RWPE2 (cell line): Measurements from ENCODE around the gene RAET1E.
"Not testable (repeated sequence)": the region's sequence is repeated elsewhere in the genome, so short reads cannot be mapped to it uniquely, and the experiment has no call there.

Experiments
- ATAC-seq: fragments of 200-7000 bp; cut with Tn5 transposase; 3 replicates; pipeline ENCODE4 v1.9.1; 2021; ENCODE audit warnings: low read depth
- DNase-seq: peaks from one replicate; pipeline ENCODE4 v3.0.0-alpha.2; 2020; ENCODE audit warnings: low spot score
- H3K27ac ChIP-seq: fragments of 450-650 bp; 2 replicates; pipeline ENCODE4 v1.5.1; 2017; ENCODE audit warnings: mild to moderate bottlenecking; ENCODE audit not compliant: poor library complexity, severe bottlenecking
- H3K27me3 ChIP-seq: fragments of 250-450 bp; sonication (Bioruptor Pico); 2 replicates; pipeline ENCODE4 v1.5.1; 2021; ENCODE audit warnings: mild to moderate bottlenecking, moderate library complexity; ENCODE audit not compliant: insufficient read depth, poor library complexity, severe bottlenecking
- H3K36me3 ChIP-seq: fragments of 250-450 bp; sonication (Bioruptor Pico); 2 replicates; pipeline ENCODE4 v1.5.1; 2020; ENCODE audit warnings: low read depth, mild to moderate bottlenecking, moderate library complexity
- H3K4me1 ChIP-seq: fragments of 250-450 bp; sonication (Bioruptor Pico); 2 replicates; pipeline ENCODE4 v1.5.1; 2021; ENCODE audit warnings: mild to moderate bottlenecking, moderate library complexity; ENCODE audit not compliant: insufficient read depth, poor library complexity, severe bottlenecking
- H3K4me3 ChIP-seq: fragments of 250-450 bp; sonication (Bioruptor Pico); 2 replicates; pipeline ENCODE4 v1.5.1; 2021; ENCODE audit warnings: mild to moderate bottlenecking, moderate library complexity; ENCODE audit not compliant: severe bottlenecking
- H3K9me3 ChIP-seq: fragments of 250-450 bp; sonication (Bioruptor Pico); 2 replicates; pipeline ENCODE4 v1.5.1; 2021; ENCODE audit warnings: mild to moderate bottlenecking, moderate library complexity; ENCODE audit not compliant: severe bottlenecking
- CTCF ChIP-seq: fragments of 450-650 bp; IDR thresholded peaks from one replicate; pipeline ENCODE4 v1.5.1; 2017; ENCODE audit warnings: mild to moderate bottlenecking, moderate library complexity; ENCODE audit not compliant: poor library complexity, severe bottlenecking

The RAET1E gene

GRCh38 chr6:149854532-149854931 is 43.4 kb downstream of the RAET1E start:
- TF ChIP-seq CTCF, result no peak
- peak; percentile 59 for ATAC-seq
- Histone ChIP-seq H3K9me3 (no peaks in the 10 kb centered on the region), H3K27ac (peak overlapping the region; percentile 99), H3K4me1 (peaks cover 69% of the 10 kb centered on the region), H3K27me3 (no peaks in the 10 kb centered on the region), H3K36me3 (peaks cover 25% of the 10 kb centered on the region), H3K4me3 (no peak overlapping the region)
- DNase-seq, result no peak

- H3K9me3 ChIP-seq, H3K27me3 ChIP-seq, ATAC-seq, DNase-seq, H3K4me3 ChIP-seq: not testable (repeated sequence)
- Histone ChIP-seq H3K36me3 (peaks cover 25% of the 10 kb centered on the region), H3K27ac (peak overlapping the region; percentile 99), H3K4me1 (peaks cover 65% of the 10 kb centered on the region)
These were observed 43.9 kb downstream of the RAET1E start for GRCh38 chr6:149854017-149854416.

- peaks cover 30% of the 10 kb centered on the region for H3K36me3 ChIP-seq
- H3K9me3 ChIP-seq, result no peaks in the 10 kb centered on the region
- H3K4me1 ChIP-seq, result peaks cover 60% of the 10 kb centered on the region
- H3K27ac ChIP-seq, result peak overlapping the region; percentile 99
- ATAC-seq (no peak), DNase-seq (no peak)
- H3K4me3 ChIP-seq, result no peak overlapping the region
- no peak for TF ChIP-seq CTCF
- no peaks in the 10 kb centered on the region for H3K27me3 ChIP-seq
These were observed 45.0 kb downstream of the RAET1E start for GRCh38 chr6:149852881-149853280.

- Histone ChIP-seq H3K4me3 (no peak overlapping the region), H3K4me1 (peaks cover 61% of the 10 kb centered on the region), H3K9me3 (no peaks in the 10 kb centered on the region), H3K27me3 (no peaks in the 10 kb centered on the region), H3K27ac (peak overlapping the region; percentile 99), H3K36me3 (peaks cover 31% of the 10 kb centered on the region)
- no peak for ATAC-seq
- TF ChIP-seq CTCF, result no peak
- DNase-seq, result no peak
These were observed 45.7 kb downstream of the RAET1E start for GRCh38 chr6:149852180-149852579.

- peaks cover 62% of the 10 kb centered on the region for H3K4me1 ChIP-seq
- no peak for TF ChIP-seq CTCF
- peak overlapping the region; percentile 99 for H3K27ac ChIP-seq
- H3K4me3 ChIP-seq, result no peak overlapping the region
- H3K9me3 ChIP-seq, result no peaks in the 10 kb centered on the region
- peaks cover 31% of the 10 kb centered on the region for H3K36me3 ChIP-seq
- H3K27me3 ChIP-seq, result no peaks in the 10 kb centered on the region
- DNase-seq (no peak), ATAC-seq (no peak)
These were observed 46.3 kb downstream of the RAET1E start for GRCh38 chr6:149851461-149852110.

- not testable (repeated sequence) for H3K27me3 ChIP-seq, DNase-seq, H3K4me3 ChIP-seq, H3K9me3 ChIP-seq, ATAC-seq
- H3K27ac ChIP-seq, result peak overlapping the region; percentile 82
- peaks cover 48% of the 10 kb centered on the region for H3K4me1 ChIP-seq
- peaks cover 52% of the 10 kb centered on the region for H3K36me3 ChIP-seq
These were observed 49.6 kb downstream of the RAET1E start for GRCh38 chr6:149848343-149848742.
